SKM-1 (cell line): ENCODE measurements around the gene MDN1.

ENCODE experiments used
- DNase-seq: peaks from one replicate; lab custom pipeline; 2025; ENCODE audit not compliant: unreplicated experiment; lab: John Stamatoyannopoulos, UW

Gene MDN1

DNA sequence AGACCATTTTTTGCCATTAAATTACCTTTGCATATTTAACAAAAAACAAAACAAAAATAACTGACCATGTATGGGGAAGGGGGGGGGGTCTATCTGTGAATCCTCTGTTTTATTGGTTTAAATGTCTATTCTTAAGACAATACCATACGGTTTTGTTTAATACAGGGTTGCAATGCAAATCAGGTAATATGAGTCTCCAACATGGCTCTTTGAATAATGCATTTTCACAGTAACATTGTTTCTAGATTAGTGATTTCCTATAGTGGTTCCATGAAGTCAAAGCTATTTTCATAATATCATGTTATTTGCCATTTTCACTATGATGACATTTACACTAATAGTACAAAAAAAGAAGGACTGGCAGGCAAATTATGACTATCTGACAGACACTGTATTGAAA is 116.3 kb downstream of the MDN1 start:
- no peak for DNase-seq

DNA sequence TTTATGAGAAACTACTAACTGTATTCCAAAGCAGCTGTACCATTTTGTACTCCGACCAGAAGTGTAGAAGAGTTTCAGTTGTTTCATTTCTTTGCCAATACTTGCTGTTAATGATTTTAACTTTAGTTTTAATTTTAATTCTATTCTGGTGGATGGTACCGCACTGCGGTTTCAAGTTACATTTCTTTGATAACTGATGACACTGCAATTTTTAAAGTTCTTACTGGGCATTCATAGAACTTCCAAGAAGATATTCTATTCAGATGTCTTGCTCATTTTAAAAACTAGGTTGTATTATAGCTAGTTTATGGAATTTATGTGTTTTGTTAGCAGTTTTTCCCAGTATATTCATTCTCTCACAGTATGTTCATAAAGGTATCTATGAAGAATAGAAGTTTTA is 117.2 kb downstream of the MDN1 start:
- no peak for DNase-seq

DNA sequence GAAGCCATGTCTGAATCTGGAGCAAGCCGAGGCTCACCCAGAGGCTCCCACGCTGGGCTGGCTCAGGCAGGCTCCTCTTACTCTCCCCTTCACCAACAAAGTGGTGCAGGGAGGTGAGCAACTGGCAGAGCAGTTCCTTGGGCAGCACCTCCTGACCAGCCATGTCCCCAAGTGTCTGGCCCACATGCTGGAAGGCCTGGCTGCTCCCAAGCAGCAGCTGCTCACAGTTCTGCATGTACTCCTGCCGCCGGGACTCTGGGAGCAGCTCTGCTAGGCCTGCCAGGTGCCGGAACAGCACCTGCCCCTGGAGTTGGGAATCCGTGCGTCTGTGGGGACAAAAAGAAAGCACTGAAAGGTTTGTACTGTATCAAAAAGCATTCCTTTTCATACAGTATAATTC is 123.9 kb downstream of the MDN1 start:
- DNase-seq: no peak

DNA sequence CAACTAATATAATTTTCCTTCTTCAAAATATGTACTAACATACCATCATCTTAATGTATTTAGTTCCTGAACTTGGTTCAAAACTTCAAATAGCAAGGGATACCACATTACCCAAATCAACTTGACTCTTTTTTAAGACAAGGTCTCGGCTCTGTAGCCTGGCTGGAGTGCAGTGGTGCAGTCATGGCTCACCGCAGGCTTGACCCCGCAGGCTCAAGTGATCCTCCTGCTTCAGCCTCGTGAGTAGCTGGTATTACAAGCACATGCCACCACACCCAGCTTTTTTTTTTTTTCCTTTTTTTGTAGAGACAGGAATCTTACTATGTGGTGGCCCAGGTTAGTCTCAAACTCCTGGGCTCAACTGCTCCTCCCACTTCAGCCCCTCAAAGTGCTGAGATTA is 125.2 kb downstream of the MDN1 start:
- no peak for DNase-seq

DNA sequence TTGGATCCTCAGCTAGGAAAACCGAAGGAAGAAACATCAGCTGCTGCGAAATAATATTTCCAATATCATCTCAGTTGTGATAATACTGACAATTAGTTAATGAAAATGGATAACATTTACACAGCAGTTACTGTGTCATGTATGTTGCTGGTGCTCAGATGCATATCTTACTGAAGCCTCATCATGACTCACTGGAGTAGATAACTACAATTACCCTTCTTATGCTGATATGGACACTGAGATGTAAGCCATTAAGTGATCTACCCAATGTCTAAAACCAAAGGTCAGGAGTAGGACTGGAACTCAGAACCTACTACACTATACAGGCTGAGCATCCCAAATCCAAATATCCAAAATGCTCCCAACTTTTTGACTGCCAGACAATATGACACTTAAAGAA is 126.4 kb downstream of the MDN1 start:
- no peak for DNase-seq

DNA sequence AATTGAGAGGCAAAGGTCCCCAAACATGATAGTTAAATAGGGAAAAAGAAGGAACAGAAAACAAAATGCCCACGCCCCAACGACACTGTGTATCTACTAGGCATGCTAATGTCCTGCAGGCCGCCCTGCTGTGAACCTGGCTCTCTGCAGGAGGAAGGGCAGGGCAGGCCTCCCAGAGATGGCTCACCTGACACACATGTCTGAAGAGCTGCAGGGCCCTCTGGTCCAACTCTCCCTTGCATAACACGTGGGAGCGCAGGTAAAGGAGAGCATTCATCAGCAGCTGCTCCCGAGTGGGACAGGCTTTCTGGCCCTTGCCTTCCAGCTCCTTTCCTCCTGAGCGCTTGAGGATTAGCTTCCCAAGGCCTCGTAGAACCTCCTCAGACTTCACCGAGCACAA is 127.3 kb downstream of the MDN1 start:
- DNase-seq: no peak

DNA sequence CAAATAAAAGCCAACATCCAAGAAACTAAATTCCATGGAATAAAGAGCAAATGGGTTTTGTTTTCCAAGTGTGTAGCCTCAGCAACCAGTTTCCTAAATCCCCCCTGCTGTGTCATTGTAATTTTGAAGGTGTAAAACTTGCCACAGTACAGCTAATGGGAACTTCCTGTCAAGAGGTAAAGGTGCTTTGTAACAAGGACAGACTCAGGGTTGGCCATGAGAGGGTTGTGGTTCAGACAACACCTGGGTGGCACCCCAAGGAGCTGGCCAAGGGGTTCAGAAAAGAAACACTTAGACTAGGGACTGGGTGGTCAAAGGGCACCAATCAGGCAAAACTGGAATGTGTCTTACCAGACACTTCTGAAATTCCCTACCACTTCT is 128.7 kb downstream of the MDN1 start:
- DNase-seq: no peak

DNA sequence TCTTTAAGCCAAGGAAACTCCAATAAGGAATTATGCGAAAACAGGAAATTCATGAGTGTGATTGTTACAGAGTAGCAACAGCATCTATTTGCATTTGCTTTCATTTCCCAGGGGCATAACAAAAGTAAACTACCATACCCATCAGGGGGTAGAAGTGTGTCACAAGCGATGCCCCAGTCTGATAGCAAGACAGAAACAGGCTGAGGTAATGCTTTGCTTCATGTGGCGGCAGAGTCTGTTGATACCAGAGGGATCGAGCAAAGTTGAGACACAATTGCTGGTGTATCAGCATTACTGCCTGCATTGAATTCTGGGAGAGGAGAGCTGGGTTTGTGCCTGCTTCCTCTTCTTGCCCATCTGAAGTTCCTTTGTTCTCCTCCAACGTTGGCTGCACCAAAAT is 129.9 kb downstream of the MDN1 start:
- DNase-seq: no peak

DNA sequence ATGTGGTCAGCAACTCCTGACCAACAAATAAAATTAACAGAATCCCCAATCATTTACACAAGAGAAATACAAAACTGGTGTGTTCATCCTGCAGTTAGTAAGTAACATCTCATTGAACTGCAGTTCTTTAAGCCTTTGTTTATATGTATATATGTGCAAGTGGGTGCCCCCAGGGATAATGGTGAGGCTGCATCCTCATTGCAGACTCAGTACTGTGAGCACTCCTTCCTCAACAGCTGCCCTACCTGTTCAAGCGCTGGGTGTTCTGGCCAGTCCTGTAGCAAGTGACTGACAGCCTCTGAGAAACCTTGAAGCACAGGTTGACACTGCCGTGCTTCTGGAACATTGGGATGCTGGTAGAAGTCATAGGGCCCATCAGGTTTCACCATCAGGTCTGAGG is 131.3 kb downstream of the MDN1 start:
- DNase-seq: no peak

DNA sequence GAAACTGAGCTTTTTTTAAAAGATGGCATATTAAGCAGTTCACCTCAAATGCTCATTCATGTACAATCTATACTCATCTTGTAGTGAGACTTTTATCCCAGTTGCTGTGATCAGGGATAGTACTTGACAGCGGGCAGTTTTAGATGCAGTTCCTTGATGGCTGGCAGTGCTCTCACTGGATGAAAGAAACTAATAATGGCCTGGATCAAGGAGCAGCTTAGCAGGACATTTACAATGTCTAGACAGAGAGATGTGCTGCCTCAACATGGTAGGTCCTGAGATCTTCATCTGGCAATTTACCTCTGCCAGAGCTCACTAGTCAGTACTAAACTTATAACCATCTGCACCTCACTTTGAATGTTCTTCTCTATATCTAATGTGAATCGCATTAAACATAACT is 134.3 kb downstream of the MDN1 start:
- no peak for DNase-seq

DNA sequence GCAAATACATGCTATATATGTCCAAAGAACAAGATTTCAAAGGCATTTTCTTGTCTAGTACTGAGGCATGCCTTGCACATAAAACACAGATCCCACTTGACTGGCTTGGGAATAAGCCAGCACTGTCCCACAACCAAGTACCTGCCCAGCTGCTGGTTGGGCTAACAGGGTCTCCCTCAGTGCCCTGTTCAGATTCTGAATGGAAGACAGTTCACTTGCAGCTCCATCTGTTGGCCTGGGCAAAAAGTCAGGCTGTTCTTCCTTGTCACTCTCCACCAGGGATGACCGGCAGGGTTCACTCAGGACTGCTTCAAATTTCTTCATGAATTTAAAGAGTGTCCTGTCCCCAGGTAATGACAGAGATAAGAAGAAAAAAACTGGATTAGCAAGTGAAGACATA is 136.6 kb downstream of the MDN1 start:
- DNase-seq: no peak

DNA sequence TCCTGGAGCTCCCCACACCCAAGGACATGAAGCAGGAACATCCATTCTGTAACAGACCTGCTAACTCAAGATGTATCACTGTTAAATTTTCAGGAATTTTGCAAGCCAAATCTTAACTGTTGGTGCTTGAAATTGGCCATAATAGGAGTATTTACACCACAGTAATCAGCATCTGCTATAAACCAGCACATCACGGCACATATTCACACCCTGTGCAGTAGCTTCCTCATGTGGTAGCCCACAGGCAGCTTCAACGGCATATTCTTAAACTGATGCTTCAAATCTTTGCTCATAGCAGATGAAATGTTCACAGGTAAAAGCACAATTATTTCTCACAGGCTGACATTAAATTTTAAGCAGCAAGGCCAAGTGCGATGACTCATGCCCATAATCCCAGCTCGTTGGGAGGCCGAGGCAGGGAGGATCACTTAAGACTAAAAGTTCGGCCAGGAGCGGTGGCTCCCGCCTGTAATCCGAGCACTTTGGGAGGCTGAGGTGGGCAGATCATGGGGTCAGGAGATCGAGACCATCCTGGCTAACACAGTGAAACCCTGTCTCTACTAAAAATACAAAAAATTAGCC is 137.5 kb downstream of the MDN1 start:
- DNase-seq: no peak

DNA sequence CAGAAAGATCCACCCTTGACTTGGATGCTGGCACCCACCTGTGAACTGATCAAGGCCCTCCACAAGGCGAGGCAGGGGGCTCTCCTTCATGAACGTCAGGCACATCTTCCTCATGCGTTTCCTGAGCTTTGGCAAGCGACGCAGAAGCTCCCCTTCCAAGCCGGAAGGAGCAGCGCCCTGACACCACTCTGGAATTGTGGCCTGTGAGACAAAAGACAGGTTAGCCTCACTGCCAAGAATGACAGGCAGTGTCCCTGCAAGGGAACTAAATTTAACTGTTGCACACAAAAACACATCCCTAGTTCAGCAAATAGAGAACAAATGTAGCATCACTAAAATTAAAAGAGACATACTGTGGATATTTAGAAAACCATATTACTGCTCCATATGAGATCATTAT is 139.0 kb downstream of the MDN1 start:
- DNase-seq: no peak

DNA sequence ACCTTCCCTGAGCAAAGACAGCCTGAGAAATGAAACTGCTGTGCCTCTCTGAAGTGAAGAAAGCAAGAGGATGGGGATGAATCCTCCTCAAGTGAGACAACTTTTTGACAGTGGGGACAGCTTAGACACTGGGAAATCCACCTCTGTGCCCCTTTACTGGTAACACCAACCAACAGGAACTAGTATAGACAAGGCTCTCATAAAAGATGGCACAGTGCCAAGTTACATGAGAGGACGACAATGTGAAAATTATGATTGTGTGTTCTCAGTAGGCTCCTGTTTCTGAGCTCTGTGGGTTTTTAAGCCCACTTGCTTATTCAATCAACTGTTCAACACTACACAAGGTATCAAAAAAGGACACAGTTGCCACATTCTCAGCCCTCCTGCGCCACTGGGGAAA is 139.4 kb downstream of the MDN1 start:
- no peak for DNase-seq

DNA sequence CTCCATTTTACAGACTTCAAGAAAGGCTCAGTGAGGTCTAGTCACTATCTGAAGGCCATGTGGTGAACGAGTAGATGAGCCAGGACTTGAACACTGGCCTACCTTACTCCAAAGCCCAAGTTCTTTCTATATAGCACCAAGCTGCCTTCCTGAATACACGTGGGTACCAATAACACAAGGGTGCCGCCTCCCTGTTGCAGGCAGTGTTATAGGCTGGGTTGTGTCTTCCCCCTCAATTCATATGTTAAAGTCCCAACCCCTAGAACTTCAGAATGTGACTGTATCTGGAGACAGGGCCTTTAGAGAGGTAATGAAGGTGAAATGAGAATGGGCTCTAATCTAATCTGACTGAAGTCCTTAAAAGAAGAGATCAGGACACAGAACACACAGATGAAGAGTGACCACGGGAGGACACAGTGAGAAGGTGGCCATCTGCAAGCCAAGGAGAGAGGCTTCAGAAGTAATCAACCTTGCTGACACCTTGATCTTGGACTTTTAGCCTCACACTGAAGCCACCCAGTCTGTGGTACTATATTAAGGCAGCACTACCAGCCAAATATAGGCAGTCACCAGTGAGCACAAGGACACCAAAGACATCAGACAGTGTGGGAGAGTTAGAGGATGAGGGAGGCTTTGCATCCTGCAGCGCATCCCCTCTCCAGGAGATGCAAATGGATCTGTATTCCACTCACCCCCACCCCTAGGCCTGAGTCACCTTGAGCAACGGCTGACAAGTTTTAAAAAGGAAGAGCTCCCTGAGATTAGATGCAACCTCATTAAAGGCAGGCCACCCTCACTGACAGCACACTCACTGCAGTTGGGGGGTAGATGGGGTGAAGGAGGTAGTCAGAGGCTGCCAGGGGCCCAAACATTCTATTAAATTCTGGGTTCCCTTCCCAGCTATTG is 140.1 kb downstream of the MDN1 start:
- no peak for DNase-seq

DNA sequence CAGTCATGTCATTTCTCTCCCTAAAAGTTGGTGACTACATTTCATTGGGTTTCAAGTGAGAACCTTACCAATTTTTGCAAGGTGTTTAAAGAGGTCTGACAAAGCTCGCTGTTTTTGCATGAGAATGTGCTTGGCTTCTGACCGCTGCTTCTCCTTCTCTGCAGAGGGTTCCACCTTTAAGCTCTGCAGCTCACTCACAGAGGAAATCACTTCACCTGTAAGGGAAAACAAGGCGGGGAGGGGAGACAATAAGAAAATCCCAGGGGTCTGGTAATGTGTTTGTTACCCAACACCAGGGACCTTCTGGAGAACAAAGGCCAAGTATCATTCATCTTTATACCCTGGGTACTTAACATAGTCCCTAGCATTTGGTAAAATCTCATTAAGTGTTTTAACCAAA is 141.1 kb downstream of the MDN1 start:
- no peak for DNase-seq

DNA sequence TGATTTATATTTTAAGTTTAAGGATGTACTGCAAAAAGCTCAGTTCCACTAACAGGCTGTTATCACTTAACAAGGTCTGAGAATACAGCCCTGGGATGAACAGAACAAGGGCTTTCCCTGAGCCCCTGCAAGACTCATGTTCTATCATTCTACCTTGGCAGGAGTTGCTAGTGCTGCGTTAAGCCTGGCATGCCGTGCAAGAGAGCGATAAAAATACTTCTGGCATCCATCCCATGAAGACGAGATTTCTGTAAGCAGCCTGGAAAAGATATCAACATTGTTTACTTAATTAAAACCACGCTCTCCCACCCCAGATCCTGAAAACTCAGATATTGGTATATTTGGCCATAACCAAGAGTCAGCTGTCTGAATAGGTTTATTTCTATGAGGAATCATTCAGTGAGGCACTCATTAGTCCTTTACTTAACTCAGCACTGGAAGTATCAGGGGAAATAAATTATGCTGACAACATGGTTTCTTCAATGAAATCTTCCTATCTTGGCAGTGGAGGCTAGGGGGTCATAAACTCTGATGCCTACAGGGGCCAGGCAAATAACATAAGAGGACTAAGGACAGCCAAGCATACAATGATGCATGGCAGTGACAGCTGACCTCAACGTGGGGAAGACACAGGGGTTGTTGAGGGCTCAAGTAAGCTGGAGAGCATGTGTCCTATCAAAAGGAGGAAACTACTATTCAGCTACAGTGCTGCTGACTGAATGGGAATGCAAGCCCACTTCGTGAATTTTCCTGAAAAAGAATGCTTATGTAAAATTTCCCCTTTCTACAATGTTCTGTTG is 143.4 kb downstream of the MDN1 start:
- DNase-seq: no peak

DNA sequence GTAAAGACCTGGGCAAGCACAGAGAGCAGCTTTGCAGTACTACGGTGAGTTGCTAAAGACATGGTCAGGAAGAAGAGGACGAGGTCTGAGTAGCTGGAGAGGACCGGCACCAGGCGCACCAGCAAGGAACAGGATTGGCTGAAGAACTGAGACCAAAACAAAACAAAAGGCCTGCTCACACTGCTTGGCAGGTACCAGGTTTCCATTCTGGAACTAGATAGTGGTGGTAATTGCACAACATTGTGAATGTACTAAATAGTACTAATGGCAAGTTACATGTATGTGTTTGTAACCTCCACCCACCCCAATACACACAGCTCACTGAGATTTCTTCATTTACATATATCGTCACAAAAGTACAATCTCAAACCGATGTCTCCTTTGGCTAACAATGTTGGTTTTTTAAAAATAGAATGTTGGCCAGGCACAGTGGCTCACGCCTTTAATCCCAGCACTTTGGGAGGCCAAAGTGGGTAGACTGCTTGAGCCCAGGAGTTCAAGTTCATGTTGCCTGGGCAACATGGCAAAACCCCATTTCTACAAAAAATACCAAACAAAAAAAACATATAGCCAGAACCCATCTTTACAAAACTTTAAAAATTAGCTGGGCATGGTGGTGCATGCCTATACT is 148.5 kb downstream of the MDN1 start:
- no peak for DNase-seq

DNA sequence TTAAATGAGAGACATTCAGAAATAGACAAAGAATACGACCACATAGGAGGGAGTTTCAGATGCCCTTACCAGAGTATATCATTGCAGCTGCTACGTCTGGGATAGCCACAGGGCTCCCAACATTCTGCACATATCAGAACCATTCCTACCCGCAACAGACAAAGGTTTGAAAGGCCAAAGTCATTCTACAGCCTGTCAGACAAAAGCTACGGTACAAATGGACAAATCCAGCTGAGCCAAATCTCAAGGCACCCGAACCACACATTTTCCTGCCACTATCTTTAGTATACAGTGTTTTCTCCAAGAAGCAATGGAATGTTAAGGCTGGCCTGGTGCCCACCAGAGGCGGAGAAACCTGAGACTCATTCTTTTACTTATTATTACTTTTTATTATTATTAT is 150.6 kb downstream of the MDN1 start:
- DNase-seq: no peak

DNA sequence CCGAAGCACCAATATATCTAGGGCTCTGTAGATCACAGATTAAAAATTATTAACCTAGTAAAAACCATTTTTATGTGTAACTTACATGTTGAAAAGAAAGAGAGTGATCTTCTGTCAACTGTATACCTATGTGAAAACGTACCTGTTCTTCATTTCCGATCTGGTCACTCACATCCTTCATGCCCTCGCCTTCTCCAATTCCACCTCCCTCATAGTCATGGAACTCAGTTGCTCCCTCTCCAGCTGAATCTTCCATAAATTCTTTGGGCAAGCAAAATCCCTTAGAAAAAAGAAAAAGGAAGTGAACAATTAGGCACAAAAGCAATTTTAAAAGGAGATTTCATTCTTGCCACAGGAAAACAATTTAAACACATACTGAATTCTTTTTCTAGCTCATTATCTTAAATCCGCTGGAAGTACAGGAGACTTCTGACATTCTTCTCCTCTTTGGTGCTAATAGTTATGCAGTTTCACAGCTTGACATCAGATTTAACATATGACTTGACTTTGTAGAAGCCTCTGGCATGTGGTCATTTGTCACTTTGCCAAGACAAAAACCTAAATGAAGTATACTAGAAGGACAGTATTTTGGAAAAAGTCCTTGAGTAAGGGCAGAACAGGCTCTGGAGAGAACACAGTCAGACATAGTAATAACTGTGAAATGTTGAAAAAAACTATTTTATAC is 151.6 kb downstream of the MDN1 start:
- no peak for DNase-seq

DNA sequence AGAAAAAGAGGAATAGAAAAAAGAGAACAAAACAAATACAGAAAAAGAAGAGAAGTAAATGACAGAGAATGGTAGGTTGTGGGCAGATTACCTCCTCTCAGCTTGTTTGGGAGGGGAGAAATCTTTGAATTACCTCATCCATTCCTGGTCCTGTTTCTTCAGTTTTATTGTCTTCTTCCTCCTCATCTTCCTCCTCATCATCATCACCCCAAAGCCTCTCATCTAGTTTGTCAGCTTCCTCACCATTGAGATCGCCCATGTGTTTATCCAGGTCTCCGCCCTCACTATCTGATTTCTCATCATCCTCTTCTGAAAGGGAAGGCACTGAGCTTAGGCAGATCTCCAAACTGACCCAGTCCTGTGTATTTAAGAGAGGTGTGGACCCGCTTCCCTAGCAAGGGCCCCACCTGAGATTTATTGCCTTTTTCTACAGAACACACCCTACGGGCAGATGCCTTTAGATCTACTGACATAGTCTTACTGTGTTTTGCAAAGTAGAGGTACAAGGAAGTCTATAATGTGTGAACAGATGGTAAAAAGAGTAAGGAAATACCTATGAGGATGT is 156.9 kb downstream of the MDN1 start:
- no peak for DNase-seq
